GM18520 (cell line): ENCODE measurements around the gene CGB1.
"Not testable (repeated sequence)": the region's sequence is repeated elsewhere in the genome, so short reads cannot be mapped to it uniquely, and the experiment has no call there.

Source experiments
- ATAC-seq: cut with Tn5 transposase; IDR thresholded peaks from one replicate; pipeline ENCODE4 v1.9.1; 2021; ENCODE audit not compliant: unreplicated experiment

Gene CGB1

DNA sequence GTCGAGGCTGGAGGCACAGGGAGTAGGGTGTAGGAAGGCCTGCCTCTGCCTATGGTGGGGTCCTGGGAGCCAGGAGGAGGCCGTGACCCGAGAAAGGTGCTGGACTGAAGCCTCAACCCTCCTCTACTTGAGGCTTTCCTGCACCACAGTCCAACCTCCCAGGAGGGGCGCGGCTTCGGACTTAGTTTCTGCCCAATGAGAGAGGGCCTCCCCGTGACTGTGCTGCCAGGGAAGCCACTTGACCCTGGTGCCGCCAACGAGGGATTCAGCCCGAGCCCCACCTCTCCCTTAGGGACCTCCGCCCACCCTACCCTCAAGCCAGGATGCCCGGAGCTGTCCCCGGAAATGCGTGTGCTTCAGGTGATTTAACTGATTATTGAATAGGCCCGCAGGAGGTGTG, 12.5 kb downstream of the CGB1 start, which contains the start of gene CGB3:
TSS of gene CGB3 (minus strand) at position 101 of the 400 bp plus-strand sequence. CDS start 362 bp downstream, outside the sequence.
- ATAC-seq, result not testable (repeated sequence)

DNA sequence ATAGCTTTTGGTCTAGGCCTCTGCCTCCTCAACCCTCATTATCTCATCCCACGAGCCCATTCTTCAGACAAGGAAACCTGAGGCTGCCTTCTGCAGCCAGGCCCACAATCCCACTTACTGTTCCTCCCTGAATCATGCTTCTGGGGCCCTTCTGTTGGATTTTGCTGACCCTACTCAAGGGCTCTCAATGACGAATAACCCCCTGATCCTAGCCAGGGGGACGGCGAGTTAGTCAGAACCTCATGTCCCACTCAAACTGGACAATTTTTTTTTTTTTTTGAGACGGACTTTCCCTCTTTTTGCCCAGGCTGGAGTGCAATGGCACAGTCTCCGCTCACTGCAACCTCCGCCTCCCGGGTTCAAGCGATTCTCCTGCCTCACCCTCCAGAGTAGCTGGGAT, 14.6 kb downstream of the CGB1 start:
- ATAC-seq, result no peak

DNA sequence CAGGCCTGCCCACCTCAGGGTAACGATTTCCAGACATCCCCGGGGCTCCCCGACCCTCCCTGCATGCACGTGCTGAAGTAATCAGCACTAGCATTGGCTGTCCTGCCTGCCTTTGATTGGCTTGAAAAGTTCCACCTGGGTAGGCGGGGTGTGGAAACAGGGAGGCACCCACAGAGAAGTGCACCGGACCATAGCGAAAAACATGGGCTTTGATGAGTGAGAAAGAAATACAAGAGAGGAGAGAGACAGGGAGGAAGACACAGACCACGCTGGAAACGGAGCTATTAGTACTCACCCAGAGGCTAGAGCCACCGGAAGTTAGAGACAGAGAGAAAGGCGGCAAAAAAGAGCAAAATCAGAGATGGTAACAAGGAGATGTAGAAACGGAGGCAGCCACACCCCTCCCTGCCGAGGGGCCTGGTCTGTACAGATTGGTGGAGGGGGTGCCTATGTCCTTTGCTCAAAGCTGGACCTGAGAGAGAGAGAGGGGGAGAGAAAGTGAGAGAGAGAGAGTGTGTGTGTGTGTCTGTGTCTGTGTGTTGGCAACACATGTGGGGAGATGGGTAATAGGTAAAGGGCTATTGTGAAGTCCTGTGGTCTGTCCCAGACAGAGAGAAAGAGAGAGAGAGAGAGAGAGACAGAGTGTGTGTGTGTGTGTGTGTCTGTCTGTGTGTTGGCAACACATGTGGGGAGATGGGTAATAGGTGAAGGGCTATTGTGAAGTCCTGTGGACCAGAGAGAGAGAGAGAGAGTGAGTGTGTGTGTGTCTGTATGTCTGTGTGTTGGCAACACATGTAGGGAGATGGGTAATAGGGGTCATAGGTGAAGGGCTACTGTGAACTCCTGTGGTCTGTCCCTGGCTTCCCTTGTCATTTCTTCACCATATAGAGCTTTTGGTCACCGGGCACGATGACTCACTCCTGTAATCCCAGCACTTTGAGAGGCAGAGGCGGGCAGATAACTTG, 15.5 kb downstream of the CGB1 start:
- no peak for ATAC-seq

DNA sequence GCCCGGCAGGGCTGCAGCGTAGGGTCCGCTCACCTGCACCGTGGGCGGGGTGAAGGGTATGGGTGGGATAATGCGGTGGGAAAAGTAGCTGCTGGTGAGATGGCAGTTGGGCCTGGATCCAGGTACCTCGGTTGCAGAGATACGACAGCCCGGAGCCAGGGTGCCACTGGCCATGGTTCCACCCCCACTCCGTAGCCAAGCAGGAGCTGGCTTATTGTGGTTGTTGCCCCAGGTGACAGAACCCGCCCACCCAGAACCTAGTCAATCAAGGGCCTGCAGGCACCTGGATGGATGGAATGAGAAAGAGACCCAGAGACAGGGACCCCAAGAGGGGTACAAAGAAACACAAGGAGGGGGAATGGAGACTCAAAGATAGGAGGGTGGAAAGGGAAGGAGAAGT, 16.4 kb downstream of the CGB1 start:
- no peak for ATAC-seq

DNA sequence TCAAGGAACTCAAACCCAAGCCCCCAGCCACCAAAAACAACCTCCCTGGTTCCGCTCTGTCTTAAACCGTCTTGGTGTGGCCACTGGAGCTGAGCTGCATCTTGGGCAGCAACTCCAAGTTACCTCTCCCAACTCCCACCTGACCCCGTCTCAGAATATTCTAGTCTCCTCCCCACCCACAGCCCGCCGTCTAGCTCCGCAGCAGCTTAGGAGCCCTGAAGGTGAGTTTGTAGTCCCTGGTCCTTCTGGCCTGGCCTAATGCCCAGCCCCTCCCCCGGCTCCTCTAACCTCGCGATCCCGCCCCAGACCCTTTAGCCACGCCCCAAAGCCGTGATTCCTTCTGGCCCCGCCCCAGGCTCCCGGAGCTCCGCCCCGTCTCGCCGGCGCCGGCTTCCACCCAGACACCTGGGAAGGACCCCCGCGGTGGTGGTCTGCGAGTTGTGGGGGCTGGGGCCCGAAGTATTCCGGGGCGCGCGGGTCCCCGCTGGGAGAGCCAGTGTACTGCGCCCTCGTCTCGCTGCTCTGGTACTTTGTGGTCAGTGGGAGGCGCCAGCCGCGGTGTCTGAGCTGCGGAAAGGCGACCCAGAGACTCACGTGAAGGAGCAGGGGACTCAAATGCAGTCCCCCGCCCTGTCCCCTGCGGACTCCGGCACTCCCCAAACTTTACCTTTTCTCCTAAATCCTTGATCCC, 17.3 kb downstream of the CGB1 start:
- ATAC-seq, result no peak

DNA sequence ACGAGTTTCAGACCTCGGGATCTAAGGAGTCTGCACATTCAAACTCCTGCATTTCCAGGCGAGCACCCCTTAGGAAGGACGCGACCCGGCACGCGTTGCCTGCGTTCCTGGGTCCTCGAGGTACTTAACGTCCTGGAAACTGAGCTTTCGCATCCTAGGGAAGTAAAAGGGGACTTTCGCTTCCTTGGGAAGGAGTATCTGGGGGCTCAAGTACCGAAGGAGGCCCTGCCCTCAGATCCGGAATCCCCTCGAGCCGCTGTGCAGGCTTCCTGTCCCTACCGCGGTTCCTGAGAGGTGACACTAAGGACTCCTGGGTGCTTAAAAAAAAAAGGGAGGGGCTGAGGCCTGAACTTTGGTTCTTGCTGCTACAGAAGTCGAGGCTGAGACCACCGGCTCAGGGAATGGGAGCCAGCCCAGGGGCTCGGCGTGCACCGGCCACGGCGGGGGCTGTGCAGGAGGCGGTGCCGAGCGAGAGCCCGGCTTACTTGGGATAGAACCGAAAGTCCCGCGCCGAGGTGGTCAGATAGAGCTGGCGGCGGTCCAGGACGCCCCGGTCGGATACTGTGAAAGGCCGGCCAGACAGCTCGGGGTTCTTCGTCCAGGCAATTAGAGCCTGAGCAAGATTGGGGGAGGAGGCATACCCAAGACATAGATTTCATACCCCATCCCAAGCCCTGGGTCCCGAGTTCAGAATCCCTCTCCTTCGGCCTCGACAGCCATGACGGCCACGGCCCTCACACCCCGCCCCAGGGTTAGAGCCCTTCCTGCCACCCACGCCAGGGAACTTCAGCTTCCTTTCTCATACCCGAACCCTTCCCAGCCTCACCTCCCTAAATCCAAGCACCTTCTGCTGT, 18.1 kb downstream of the CGB1 start:
- not testable (repeated sequence) for ATAC-seq

DNA sequence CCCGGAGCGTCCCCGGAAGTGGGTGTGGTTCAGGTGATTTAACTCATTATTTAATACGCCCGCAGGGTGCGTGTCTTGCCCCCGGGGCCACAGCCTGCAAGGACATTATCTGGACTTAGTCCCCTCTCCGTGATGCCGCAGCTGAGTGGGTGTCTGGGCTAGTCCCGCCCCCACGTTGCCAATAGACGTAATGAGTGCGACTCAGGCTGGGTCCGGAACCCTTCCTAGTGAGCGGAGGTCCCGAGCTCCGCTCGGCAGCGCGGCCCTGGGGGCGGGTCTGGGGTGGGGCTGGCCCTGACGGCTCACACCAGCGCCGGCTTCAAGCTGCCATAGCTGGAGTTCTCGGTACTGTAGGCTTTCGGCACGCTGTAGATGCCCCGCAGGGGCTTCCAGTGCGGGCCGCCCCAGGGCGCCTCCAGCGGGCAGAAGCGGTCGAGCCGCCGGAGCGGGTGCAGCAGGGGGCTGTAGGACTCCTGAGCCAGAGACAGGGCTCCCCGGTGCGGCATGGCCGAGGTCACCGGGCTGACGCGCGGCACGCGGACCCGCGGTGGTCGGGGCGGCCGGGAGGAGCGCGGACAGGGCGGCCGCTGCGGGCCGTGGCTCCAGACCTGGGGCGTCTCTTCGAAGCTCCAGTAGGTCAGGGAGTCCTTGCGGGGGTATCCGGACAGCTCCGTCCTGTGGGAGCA, 18.9 kb downstream of the CGB1 start:
- no peak for ATAC-seq

DNA sequence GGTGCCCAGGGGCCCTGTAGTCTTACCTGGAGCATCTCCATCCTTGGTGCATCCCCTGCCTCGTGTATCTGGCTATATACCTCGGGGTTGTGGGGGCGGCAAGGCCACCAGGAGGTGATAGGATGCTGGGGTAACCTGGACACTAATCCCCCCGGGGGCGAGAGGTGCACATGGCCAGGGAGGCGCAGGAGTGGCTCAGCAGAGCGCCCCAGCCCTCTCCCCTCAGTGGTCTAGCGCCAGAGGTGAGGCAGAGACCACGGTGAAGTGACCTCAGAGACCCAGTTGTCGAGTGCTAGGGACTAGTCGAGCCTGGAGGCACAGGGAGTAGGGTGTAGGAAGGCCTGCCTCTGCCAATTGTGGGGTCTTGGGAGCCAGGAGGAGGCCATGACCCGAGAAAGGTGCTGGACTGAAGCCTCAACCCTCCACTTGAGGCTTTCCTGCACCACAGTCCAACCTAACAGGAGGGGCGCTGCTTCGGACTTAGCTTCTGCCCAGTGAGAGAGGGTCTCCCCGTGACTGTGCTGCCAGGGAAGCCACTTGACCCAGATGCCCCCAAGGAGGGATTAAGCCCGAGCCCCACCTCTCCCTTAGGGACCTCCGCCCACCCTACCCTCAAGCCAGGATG, 19.5 kb downstream of the CGB1 start, which contains the start of gene LHB:
TSS of gene LHB (minus strand) at position 51 of the 625 bp plus-strand sequence. CDS start at position 41, 10 bp downstream.
- no peak for ATAC-seq

DNA sequence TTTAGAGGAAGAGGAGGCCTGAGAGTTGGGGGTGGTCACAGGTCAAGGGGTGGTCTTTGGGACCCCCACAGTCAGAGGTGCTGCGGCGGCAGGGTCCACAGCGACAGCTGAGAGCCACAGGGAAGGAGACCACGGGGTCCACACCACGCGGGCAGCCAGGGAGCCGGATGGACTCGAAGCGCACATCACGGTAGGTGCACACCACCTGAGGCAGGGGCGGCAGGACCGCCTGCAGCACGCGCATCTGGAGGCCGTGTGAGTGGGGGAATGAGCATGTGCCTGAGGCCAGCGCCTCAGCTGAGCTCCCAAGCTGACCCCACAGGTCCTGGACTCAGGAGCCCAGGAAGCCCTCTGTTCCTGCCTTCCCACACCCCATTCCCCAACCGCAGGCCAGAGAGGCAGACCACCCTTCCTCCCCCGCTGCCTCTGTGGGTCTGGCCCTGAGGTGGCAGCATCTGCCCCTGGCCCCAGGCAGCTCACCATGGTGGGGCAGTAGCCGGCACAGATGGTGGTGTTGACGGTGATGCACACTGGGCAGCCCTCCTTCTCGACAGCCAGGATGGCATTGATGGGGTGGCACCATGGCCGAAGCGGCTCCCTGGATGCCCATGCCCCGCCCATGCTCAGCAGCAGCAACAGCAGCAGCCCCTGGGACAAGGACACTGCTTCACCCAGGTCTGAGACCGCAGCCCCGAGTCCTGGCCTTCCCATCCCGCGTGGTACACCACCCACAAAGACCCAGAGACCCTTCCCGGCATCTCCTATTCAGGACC, 20.4 kb downstream of the CGB1 start:
- no peak for ATAC-seq

DNA sequence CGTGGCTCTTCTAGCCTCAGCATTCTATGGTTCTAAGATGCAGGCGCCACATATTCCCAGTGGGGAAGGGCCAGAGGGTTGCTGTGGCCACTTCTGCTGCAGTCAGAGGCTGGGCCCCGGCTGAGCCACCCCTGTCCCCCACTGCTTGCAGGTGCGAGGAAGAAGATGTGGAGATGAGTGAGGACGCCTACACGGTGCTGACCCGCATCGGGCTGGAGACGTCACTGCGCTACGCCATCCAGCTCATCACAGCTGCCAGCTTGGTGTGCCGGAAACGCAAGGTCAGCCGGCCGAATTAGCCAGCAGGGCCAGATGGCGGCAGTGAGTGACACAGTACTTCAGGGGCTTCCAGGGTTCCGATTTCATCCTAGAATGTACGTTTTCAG, 21.8 kb downstream of the CGB1 start:
- no peak for ATAC-seq

DNA sequence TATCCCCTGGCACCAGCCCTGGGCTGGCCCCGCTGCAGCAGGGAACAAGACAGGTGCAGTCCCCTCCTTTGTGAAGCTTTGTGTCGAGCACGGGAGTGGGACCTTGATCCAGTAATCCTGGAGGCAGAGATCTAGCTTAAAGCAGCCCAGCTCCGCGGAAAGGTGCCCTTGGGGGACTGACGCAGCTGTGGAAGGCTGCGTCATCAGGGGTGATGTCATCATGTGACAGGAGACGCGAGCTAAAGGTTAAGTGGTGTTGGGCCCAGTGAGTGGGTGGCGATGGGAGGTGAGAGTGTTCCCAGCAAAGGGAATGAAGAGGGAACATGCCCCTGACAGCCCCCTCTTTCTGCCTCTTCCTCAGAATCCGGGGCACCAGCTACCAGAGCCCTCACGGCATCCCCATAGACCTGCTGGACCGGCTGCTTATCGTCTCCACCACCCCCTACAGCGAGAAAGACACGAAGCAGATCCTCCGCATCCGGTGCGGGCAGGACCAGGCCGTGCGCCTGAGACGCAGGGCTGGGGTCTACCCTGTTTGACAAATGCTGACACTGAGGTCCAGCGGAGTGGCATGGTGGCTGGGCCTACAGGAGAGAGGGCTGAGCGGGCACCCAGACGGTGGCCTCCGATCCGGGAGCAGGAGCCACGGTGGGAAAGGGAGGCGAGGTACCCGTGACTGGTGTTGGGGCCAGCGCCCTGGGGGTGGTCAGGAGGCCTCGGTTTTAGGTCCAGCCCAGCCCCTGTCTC, 22.4 kb downstream of the CGB1 start:
- ATAC-seq, result no peak

DNA sequence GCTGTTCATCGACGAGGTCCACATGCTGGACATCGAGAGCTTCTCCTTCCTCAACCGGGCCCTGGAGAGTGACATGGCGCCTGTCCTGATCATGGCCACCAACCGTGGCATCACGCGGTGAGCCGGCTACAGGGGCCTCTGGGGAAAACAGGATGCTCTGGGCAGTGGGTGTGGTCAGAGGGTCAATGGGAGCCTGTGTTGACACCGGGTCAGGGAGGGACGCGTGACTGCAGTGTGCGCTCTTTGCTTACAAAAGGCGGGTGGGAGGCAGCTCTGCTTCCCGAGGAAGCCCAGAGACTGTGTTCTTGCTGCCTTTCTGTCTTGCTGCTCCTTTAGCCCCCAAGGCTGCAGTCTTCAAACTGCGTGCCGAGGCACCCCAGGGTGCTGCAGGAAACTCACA, 25.5 kb downstream of the CGB1 start:
- ATAC-seq, result no peak

DNA sequence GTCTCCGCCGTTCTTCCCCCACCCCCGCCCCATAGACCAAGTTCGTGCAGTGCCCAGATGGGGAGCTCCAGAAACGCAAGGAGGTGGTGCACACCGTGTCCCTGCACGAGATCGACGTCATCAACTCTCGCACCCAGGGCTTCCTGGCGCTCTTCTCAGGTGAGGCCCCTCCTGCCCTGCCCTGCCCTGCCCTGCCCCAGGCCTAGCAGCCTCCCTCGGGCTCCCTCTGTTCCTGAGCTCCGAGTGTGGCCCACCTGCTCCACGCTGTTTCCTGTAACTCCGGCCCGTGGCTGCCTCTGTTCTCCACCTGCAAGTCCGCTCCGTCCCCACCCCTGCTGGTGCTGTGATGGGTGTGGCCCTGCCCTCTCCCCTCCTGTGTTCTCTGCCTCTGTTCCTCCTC, 26.2 kb downstream of the CGB1 start:
- ATAC-seq, result no peak

DNA sequence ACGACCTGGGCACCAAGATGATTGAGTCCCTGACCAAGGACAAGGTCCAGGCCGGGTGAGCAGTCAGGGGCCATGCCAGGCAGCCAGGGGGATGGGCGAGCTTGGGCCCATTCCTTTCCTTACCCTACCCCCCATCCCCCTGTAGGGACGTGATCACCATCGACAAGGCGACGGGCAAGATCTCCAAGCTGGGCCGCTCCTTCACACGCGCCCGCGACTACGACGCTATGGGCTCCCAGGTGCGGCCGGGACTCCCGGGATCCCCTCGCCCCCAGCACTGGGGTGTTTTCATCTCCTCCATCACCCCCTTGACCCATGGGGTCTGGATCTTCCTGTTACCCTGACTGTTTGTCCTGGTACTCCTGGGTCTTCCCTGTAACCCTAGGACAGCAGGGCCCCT, 26.9 kb downstream of the CGB1 start:
- ATAC-seq, result no peak

DNA sequence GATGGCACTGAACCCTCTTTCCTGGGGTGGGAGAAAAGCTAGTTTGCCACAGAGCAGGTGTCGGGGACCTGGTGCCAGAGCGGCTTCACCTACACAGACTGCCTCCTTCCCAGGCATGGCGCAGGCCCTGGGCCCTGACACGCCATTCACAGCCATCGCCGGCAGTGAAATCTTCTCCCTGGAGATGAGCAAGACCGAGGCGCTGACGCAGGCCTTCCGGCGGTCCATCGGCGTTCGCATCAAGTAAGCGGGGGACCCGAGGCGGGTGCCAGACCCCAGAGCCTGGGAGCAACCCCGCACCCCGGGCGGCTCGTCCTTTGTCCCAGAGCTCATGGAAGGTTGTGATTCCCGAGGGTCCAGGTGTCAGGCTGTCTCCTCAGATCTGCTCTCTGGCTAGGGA, 29.8 kb downstream of the CGB1 start:
- ATAC-seq, result no peak

DNA sequence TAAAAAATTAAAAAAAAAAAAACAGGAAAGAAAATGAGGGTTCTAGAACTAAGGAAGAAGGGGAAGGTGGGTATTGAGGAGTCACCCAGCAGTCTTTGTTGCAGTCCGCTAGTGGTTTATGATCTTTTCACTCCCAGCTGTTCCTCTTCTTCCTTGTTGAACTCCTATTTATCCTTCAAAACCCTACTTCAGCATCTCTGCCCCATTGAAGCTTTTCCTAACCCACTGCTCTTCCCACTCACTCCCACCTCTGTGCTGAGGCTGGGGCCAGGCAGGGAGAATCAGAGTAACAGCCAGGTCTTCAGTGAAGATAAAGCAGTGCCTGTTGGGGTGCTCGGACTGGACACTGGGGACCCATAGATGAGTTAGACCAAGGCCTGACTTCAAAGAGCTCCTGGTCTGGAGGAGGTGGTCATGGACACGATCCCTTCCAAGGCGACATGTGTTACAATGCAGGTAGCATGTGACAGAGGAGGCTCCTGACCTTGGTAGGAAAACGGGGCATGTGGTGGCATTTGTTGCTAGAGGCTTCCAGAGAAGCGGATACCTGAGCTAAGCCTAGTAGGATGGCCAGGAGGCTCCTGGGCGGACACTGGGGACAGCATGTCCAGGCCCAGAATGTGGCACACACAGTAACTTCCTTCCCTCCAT, 31.6 kb downstream of the CGB1 start:
- no peak for ATAC-seq

DNA sequence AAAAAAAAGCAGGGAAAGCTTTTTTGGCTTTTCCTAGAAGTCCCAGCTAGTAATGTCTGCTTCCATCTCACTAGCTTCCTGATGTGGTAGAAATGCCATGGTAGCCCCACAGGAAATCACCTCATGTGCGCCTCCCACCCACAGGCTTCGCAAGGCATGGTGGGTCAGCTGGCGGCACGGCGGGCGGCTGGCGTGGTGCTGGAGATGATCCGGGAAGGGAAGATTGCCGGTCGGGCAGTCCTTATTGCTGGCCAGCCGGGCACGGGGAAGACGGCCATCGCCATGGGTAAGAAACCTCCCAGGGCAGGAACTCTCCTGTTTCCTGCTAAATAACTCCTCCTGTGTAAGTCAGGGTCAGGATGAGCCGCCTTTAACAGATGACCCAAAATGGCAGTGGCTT, 32.6 kb downstream of the CGB1 start:
- no peak for ATAC-seq
